GM21381 (cell line): ENCODE data around the gene TLDC2.
"Not testable (repeated sequence)": the region's sequence is repeated elsewhere in the genome, so short reads cannot be mapped to it uniquely, and the experiment has no call there.

Experiments
- ATAC-seq: cut with Tn5 transposase; IDR thresholded peaks from one replicate; pipeline ENCODE4 v1.9.1; 2021; ENCODE audit warnings: mild to moderate bottlenecking, moderate library complexity; ENCODE audit not compliant: unreplicated experiment

Gene TLDC2

GRCh38 chr20:36875702-36876472 lies at the start of gene TLDC2:
TLDC2 (plus strand) TSS chr20:36876138; CDS start chr20:36876175, 37 bp downstream.
- no peak for ATAC-seq

- no peak for ATAC-seq
These were observed 49.2 kb upstream of the TLDC2 start for GRCh38 chr20:36826554-36827244.

GRCh38 chr20:36827541-36828279 lies 48.2 kb upstream of the TLDC2 start:
- ATAC-seq: peak; percentile 95

- ATAC-seq: no peak
These were observed 44.9 kb upstream of the TLDC2 start for GRCh38 chr20:36830791-36831691.

DNA sequence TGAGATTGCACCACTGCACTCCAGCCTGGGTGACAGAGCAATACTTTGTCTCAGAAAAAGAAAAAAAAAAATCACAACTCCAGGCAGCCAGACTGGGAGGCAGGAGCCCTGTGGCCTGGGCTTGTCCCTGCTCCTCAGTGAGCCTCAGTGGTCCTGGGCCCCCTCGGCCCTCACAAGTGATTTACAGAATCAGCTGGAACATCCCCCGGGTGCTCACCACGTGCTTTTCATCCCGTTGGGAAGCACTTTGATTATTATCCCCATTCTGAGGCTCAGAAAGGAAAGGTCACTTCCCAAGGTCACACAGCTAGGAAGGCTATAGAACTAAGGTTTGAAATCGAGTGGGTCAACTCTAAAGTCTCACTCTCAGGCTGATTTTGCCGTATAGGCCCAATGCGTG lies 43.1 kb upstream of the TLDC2 start:
- no peak for ATAC-seq

- no peak for ATAC-seq
These were observed 42.5 kb upstream of the TLDC2 start for GRCh38 chr20:36833275-36834020.

DNA sequence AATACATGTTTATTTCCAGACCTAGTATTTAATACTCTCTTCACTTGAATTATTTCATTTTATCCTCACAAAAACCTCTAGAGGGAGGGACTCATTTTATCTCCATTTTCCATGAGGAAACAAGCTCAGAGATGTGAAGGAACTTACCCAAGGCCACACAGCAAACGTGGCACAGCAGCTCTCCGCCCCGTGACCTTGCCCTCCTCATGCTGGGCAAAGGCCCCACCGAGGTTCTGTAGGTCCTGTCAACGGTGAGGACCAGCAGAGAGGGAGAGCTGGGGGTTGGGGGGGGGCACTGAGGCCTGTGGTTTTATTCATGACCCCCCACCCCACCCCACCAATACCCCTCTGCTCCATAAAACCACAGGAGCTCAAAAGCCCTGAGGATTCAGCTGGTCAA lies 40.9 kb upstream of the TLDC2 start:
- no peak for ATAC-seq

DNA sequence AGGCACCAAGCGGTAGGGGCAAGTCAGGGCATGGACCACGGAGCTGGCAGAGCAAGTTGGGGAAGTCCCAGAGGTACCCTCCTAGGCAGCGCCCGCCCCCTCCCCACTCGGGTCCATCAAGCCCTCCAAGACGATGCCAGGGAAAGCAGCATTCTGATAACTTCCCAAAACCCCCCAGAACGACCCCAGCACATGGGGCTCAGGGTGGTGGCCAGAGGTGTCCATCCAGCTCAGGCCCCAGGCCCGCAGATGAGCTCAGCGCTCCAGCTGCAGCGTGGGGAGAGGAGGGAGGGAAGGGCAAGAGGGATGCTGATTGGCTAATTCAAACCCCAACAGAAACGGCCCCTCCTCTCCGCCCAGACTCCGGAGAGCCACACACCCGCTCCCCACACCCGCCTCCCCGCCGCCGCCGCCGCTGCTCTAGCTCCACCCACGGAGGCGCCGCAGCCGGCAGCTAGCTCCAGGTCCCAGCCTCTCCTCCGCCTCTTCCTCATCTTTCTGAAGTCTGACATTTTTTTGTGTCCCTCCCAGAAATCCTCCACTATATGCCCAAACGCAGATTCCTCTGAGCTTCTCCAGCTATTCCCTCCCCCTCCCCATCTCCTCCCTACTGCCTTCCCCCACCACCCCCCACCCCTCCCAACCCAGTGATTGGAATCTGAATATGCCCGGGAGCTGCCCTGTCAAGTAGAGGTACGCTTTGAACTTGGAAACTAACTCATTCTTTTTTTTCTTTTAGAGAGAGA lies 40.3 kb upstream of the TLDC2 start:
- peak; percentile 82 for ATAC-seq

DNA sequence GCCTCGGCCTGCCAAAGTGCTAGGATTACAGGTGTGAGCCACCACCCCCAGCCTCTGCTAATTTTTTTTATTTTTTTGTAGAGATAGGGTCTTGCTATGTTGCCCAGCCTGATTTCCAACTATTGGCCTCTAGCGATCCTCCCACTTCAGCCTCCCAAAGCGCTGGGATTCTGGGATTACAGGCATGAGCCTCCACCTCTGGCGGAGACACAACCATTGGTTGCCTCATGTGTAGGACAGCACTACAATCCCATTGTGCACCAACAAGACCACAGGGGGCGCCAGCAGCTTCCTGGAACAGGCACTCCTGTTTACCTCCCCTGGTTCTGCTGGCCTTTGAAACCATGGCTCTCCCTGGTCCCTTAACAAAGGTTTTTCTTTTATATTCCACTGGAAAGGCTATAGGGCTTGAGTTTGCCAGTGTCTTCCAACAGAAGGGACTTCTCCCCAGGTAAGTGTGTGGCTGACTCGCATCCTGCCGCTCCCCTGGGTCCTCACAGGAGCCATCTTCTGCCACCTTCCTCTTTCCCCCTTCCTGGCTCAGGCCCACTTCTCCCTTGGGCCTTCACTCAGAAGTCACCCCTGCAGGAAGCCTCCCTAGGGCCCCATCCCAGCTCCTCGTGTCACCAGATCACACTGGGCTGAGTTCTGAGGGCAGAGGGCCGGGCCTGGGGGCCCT lies 39.2 kb upstream of the TLDC2 start:
- no peak for ATAC-seq

- ATAC-seq: not testable (repeated sequence)
These were observed 37.6 kb upstream of the TLDC2 start for GRCh38 chr20:36838376-36838775.

GRCh38 chr20:36839150-36839549 lies 36.8 kb upstream of the TLDC2 start:
- ATAC-seq: no peak

GRCh38 chr20:36841030-36841429 lies 34.9 kb upstream of the TLDC2 start:
- ATAC-seq: not testable (repeated sequence)

GRCh38 chr20:36845288-36845971 lies 30.5 kb upstream of the TLDC2 start:
- no peak for ATAC-seq

DNA sequence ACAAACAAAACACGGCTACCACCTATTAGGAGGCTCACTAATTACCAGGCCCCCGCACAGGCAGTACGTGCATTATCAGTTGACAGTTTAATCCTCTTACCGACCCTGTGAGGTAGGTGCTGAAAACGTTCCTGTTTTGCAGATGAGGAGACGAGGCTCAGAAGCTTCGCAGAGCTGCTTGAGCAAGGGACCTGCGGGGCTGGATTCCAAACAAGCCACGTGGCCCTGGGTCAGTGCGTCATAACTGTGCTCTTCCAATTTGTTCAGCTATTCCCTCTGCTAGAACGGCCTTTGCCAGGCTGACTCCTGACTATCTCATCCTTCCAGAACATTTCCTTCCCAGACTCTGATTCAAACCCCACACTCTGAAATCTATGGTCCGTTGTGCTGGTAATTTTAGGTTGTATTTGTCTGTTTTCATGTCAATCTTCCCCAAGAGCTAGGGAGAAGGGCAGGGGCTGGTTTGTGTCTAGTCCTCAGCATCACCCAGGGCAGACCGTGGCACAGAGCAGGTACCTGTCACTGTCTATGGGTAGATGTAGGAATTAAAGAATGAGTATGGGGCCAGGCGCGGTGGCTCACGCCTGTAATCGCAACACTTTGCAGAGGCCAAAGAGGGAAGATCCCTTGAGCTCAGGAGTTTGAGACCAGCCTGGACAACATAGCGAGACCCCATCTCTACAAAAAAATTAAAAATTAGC lies 28.8 kb upstream of the TLDC2 start:
- ATAC-seq: no peak

DNA sequence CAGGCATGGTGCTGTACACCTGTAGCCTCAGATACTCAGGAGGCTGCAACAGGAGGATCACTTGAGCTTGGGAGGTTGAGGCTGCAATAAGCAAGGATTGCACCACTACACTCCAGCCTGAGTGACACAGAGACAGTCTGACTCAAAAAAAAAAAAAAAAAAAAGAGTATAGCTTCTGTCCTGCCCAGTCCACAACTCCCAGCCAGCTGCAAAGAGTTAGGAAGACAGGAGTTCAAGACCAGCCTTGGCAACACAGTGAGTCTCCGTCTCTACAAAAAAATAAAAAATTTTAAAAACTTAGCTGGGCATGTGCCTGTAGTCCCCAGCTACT lies 28.3 kb upstream of the TLDC2 start:
- ATAC-seq: no peak

- ATAC-seq: no peak
These were observed 27.8 kb upstream of the TLDC2 start for GRCh38 chr20:36848078-36848660.

- no peak for ATAC-seq
These were observed 27.3 kb upstream of the TLDC2 start for GRCh38 chr20:36848677-36849076.
